Measurements from ENCODE around the gene CHRNA4.
"Not testable (repeated sequence)": the region's sequence is repeated elsewhere in the genome, so short reads cannot be mapped to it uniquely, and the experiment has no call there.

Gene CHRNA4

GRCh38 chr20:63337786-63338420 lies 23.2 kb downstream of the CHRNA4 start:
- no peak for TF ChIP-seq CTCF (IDR thresholded peaks at IDR 0.05; ENCODE audit: borderline replicate concordance, insufficient read depth, low read depth, low read length)
- no peak overlapping the region for H3K4me3 ChIP-seq (ENCODE audit: low read depth, low read length)

GRCh38 chr20:63336232-63336752 lies 24.9 kb downstream of the CHRNA4 start:
- no peak overlapping the region for H3K4me3 ChIP-seq (ENCODE audit: low read depth, low read length)
- no peak for TF ChIP-seq CTCF (IDR thresholded peaks at IDR 0.05; ENCODE audit: borderline replicate concordance, insufficient read depth, low read depth, low read length)

- no peak overlapping the region for H3K4me3 ChIP-seq (ENCODE audit: low read depth, low read length)
- no peak for TF ChIP-seq CTCF (IDR thresholded peaks at IDR 0.05; ENCODE audit: borderline replicate concordance, insufficient read depth, low read depth, low read length)
These were observed 25.4 kb downstream of the CHRNA4 start for GRCh38 chr20:63335711-63336110.

- H3K4me3 ChIP-seq (ENCODE audit: low read depth, low read length), result not testable (repeated sequence)
These were observed 26.1 kb downstream of the CHRNA4 start for GRCh38 chr20:63335060-63335459.

- no peak overlapping the region for H3K4me3 ChIP-seq (ENCODE audit: low read depth, low read length)
- no peak for TF ChIP-seq CTCF (IDR thresholded peaks at IDR 0.05; ENCODE audit: borderline replicate concordance, insufficient read depth, low read depth, low read length)
These were observed 26.8 kb downstream of the CHRNA4 start for GRCh38 chr20:63334356-63334755.

GRCh38 chr20:63333241-63333836 lies 27.8 kb downstream of the CHRNA4 start:
- TF ChIP-seq CTCF (IDR thresholded peaks at IDR 0.05; ENCODE audit: borderline replicate concordance, insufficient read depth, low read depth, low read length), result no peak
- H3K4me3 ChIP-seq (ENCODE audit: low read depth, low read length), result no peak overlapping the region

GRCh38 chr20:63332488-63333240 lies 28.5 kb downstream of the CHRNA4 start:
- TF ChIP-seq CTCF (IDR thresholded peaks at IDR 0.05; ENCODE audit: borderline replicate concordance, insufficient read depth, low read depth, low read length), result no peak
- no peak overlapping the region for H3K4me3 ChIP-seq (ENCODE audit: low read depth, low read length)
